Activated T-cell treated with anti-CD3 and anti-CD28 coated beads, Interleukin-2, amount 50 U/mL, for 24 hours (primary cell): ENCODE results near the gene MAN1C1.

Source experiments
- DNase-seq: peaks from one replicate; pipeline ENCODE4 v3.0.0-alpha.2; 2020
- H3K27ac Mint-ChIP-seq: 2 replicates; pipeline ENCODE4 v1.8.0; 2020; ENCODE audit warnings: mild to moderate bottlenecking, mixed read lengths
- H3K27me3 Mint-ChIP-seq: 2 replicates; pipeline ENCODE4 v1.8.0; 2020; ENCODE audit warnings: mixed read lengths
- H3K36me3 Mint-ChIP-seq: 2 replicates; pipeline ENCODE4 v1.8.0; 2020; ENCODE audit warnings: low read depth, mixed read lengths
- H3K4me1 Mint-ChIP-seq: 2 replicates; pipeline ENCODE4 v1.8.0; 2020; ENCODE audit warnings: low read depth, mixed read lengths
- H3K4me3 Mint-ChIP-seq: 2 replicates; pipeline ENCODE4 v1.8.0; 2020; ENCODE audit warnings: mild to moderate bottlenecking, moderate library complexity, mixed read lengths
- H3K9me3 Mint-ChIP-seq: 2 replicates; pipeline ENCODE4 v1.8.0; 2020; ENCODE audit warnings: mixed read lengths

The MAN1C1 gene

DNA sequence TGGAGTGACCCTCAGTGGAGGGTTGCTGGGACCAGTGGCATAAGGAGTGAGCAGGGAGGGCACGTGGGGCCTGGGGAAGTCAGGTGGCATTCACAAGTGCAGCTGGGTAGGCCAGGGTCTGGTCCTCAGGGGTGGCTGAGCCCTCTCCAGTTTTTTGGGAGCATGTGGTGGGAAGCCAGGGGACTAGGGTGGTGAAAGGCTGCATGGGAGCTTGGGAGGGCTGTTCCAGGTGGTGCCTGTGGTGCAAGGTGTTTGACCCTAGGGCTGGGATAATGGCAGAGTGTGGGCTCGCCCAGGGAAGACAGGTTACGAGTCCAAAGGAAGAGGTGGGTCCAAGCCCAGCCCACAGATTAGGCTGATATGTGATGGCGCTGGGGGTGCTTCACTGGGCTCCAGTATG, 30.5 kb downstream of the MAN1C1 start:
- Mint-ChIP-seq H3K4me3 (no peak overlapping the region), H3K27me3 (no peaks in the 10 kb centered on the region)
- peak; percentile 27 for DNase-seq

GRCh38 chr1:25647863-25648262, 31.3 kb downstream of the MAN1C1 start:
- no peaks in the 10 kb centered on the region for H3K27me3 Mint-ChIP-seq
- peak; percentile 29 for DNase-seq
- peaks cover 54% of the 10 kb centered on the region for H3K4me1 Mint-ChIP-seq
- H3K27ac Mint-ChIP-seq: no peak overlapping the region
- no peak overlapping the region for H3K4me3 Mint-ChIP-seq
- H3K36me3 Mint-ChIP-seq: peaks cover 8% of the 10 kb centered on the region
- no peaks in the 10 kb centered on the region for H3K9me3 Mint-ChIP-seq

More for the DNA sequence above, 30.5 kb downstream of the MAN1C1 start:
- Mint-ChIP-seq H3K27ac (peak overlapping the region; percentile 26), H3K36me3 (peaks cover 8% of the 10 kb centered on the region), H3K4me1 (peaks cover 59% of the 10 kb centered on the region), H3K9me3 (no peaks in the 10 kb centered on the region)

DNA sequence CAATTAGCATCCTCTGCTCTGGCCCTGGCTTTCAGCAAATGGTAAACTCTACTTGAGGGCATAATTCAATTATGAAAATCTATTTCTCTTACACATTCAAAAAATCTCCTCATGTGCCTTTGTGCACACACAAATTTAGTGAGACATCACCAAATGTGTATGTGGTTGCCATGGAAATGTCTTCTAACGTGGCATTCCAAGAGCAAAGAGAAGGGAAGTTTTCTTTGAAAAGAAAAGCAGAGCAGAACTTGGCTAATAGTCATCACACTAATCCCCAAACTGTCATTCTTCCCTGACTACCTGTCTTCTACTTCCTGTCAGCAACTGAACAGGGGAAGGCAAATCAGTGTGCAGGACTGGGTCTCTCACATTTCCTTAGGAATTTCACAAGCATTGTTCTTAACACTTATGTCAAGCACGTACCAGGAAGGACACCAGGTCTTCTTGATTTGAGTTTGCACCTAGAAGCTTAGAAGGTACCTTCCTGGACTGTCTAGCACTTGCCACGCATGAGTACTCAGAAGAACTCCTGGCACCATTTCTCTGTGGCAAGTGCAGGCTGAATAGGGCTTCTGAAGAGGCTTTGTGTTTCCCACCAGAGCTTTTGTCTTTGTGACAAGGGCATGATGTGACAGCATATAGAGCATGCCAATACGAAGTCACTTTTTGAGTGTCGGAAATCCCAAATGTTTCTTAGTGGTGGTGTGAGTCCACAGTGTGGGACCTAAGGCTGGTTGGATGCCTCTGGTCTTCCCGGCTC, 32.3 kb downstream of the MAN1C1 start:
- H3K9me3 Mint-ChIP-seq: no peaks in the 10 kb centered on the region
- H3K4me3 Mint-ChIP-seq: no peak overlapping the region
- no peak overlapping the region for H3K27ac Mint-ChIP-seq
- no peaks in the 10 kb centered on the region for H3K27me3 Mint-ChIP-seq
- peaks cover 8% of the 10 kb centered on the region for H3K36me3 Mint-ChIP-seq
- peak; percentile 27 for DNase-seq
- H3K4me1 Mint-ChIP-seq: peaks cover 55% of the 10 kb centered on the region

DNA sequence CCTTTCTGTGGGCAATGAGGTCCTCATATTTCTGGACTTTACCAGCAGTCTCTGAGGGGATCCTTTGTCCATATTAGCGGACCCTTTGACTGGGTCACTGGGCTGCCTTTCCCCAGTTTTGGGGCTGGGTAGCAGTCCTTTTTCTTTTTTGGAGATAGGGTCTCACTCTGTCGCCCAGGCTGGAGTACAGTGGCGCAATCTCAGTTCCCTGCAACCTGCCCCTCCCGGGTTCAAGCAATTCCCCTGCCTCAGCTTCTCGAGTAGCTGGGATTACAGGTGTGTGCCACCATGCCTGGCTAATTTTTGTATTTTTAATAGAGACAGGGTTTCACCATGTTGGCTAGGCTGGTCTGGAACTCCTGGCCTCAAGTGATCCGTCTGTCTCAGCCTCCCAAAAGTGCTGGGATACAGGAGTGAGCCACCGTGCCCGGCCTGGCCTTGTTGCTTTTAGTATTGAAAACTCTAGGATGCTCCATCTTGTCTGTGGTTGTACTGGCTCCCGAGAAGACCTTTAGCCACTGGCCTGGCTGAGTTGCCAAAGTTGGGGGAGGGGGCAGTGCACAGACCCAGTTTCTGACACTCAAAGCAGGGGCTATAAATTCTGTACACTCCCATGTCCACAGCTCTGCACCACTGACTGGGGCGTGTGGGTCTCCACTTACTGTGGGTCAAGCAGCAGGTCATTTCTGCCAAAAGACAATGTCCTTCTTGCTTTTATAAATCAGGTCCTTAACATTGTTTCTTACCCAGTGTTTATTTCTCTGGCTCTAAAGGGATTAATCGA, 33.1 kb downstream of the MAN1C1 start:
- DNase-seq: peak; percentile 20
- Mint-ChIP-seq H3K4me1 (peaks cover 50% of the 10 kb centered on the region), H3K27me3 (no peaks in the 10 kb centered on the region), H3K36me3 (peaks cover 8% of the 10 kb centered on the region), H3K27ac (no peak overlapping the region), H3K9me3 (no peaks in the 10 kb centered on the region), H3K4me3 (no peak overlapping the region)

DNA sequence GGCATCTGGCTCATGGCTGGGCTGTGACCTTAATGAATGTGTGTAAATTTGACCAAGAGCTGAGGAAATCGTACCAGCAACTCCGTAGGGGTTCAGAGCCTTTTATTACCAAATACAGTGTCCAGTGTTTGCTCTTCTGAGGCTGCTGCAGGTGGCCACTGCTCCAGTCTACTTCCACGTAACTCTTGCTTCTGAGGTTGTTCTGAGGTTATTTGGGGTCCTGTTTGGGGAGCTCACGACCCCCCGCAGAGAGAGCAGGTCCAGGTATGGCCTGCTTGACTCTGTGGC, 33.6 kb downstream of the MAN1C1 start:
- Mint-ChIP-seq H3K27me3 (no peaks in the 10 kb centered on the region), H3K27ac (no peak overlapping the region), H3K4me1 (peaks cover 47% of the 10 kb centered on the region), H3K4me3 (no peak overlapping the region), H3K36me3 (peaks cover 7% of the 10 kb centered on the region), H3K9me3 (no peaks in the 10 kb centered on the region)
- DNase-seq: peak; percentile 12

DNA sequence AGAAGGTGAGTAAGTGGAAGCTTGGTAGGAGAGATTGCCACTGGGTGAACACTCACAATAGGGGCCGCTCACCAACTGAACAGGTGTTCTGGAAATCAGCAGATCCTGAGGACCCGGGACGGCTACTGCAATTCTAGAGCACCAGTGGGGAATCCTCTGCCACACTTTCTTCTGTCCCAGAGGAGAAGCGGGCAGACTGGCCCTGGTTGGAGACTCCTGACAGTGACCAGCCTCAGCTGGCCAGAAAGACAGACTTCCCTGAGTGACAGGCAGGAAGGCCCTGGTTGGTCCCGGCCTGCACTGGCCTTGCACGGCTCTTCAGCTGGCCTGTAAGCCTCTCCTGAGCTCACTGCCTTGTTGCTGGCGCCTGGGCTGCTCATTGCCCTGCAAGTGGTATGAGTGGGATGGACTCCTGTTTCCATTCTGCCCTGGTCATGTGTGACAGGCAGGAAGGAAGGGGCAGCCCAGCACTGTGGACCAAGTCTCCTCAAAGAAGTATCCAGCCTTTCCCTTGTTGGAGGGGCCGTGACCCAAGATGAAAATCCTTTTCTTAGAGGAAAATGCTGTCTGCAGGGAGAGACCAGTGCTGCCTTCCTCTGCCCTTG, 34.5 kb downstream of the MAN1C1 start:
- peak; percentile 27 for DNase-seq
- H3K9me3 Mint-ChIP-seq: no peaks in the 10 kb centered on the region
- no peak overlapping the region for H3K4me3 Mint-ChIP-seq
- H3K4me1 Mint-ChIP-seq: peaks cover 46% of the 10 kb centered on the region
- no peaks in the 10 kb centered on the region for H3K27me3 Mint-ChIP-seq
- peaks cover 2% of the 10 kb centered on the region for H3K36me3 Mint-ChIP-seq
- H3K27ac Mint-ChIP-seq: no peak overlapping the region

DNA sequence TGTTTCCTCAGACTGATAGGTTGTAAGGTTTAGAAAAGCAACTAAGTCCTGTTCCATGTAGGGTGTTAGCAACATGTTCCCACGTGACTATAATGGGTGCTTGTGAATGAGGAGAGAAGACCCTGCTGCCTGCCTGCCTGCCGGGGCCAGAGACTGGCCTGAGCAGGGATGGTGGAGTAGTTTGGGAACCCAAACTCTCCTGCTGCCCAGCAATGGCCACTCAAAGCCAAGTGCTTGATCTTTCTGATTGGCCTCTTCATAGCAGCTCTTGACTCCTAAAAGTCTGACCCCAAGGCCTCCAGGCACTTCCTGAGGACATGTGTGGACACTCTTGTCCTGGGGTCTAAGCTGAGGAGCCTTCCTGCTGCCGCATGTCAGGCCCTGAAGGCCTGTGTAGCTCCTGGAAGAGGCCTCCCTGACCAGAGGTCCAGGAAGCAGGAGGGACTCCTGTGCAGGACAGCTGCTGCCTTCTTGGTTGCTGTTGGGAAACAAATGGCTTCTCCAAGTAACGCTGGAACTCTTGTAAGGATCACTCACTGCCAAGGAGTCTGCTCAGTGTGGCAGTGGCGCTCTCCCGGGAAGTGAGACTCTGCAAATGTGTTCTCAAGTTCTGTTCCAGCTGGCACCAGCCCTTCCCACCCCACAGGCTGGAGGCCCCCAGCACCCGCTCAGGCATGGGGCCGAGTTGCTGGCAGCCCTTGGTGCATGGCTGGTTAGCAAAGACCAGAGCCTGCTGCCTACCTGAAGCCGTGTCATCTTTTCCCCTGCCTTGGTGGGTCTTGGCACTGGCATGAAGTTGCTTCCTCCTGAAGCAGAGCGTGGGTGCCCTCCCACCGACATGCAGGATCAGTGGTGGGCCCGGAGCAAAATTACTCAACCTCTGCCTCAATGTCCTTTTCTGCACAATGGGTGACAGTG, 35.5 kb downstream of the MAN1C1 start:
- Mint-ChIP-seq H3K4me1 (peaks cover 45% of the 10 kb centered on the region), H3K27ac (peak overlapping the region; percentile 8), H3K9me3 (no peaks in the 10 kb centered on the region), H3K4me3 (no peak overlapping the region), H3K36me3 (no peaks in the 10 kb centered on the region), H3K27me3 (no peaks in the 10 kb centered on the region)
- peak; percentile 27 for DNase-seq

DNA sequence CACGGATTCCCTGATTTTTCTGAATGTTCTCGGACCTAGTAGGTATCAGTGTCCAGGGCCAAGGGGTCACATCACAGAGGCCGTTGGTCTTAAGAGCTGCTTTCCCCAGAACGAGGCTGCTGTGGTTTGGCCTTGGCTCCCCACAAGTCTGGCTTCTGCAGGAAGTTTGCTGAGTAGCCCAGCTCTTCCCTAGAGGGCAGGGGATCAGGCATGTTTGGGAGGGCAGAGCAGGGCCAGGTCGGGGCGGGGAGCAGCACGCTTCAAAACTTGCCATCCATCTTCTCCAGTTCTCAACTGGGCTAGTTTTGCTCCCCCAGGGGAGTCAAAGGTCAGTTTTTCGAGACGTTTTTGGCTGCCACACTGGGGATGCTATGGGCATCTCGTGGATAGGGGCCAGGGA, 37.0 kb downstream of the MAN1C1 start:
- Mint-ChIP-seq H3K27ac (no peak overlapping the region), H3K36me3 (peaks cover 1% of the 10 kb centered on the region), H3K4me3 (no peak overlapping the region), H3K27me3 (no peaks in the 10 kb centered on the region), H3K4me1 (peaks cover 46% of the 10 kb centered on the region), H3K9me3 (no peaks in the 10 kb centered on the region)
- DNase-seq: no peak

- peaks cover 43% of the 10 kb centered on the region for H3K4me1 Mint-ChIP-seq
- peak; percentile 7 for DNase-seq
- H3K4me3 Mint-ChIP-seq: no peak overlapping the region
- H3K36me3 Mint-ChIP-seq: peaks cover 2% of the 10 kb centered on the region
- no peaks in the 10 kb centered on the region for H3K27me3 Mint-ChIP-seq
- no peak overlapping the region for H3K27ac Mint-ChIP-seq
- H3K9me3 Mint-ChIP-seq: no peaks in the 10 kb centered on the region
Observed at GRCh38 chr1:25654109-25654660, 37.6 kb downstream of the MAN1C1 start.

GRCh38 chr1:25657121-25657882, 40.7 kb downstream of the MAN1C1 start:
- H3K4me1 Mint-ChIP-seq: peaks cover 45% of the 10 kb centered on the region

GRCh38 chr1:25657883-25658760, 41.5 kb downstream of the MAN1C1 start:
- Mint-ChIP-seq H3K9me3 (no peaks in the 10 kb centered on the region), H3K27ac (no peak overlapping the region), H3K27me3 (no peaks in the 10 kb centered on the region), H3K36me3 (peaks cover 2% of the 10 kb centered on the region), H3K4me3 (no peak overlapping the region), H3K4me1 (peaks cover 46% of the 10 kb centered on the region)
- DNase-seq: peak; percentile 29

More at GRCh38 chr1:25657121-25657882, 40.7 kb downstream of the MAN1C1 start:
- DNase-seq: peak; percentile 35
- H3K27ac Mint-ChIP-seq: no peak overlapping the region
- no peaks in the 10 kb centered on the region for H3K9me3 Mint-ChIP-seq
- no peaks in the 10 kb centered on the region for H3K27me3 Mint-ChIP-seq
- peaks cover 2% of the 10 kb centered on the region for H3K36me3 Mint-ChIP-seq
- H3K4me3 Mint-ChIP-seq: no peak overlapping the region

- Mint-ChIP-seq H3K4me1 (peaks cover 46% of the 10 kb centered on the region), H3K36me3 (peaks cover 2% of the 10 kb centered on the region), H3K27ac (no peak overlapping the region)
Observed at GRCh38 chr1:25658791-25659431, 42.3 kb downstream of the MAN1C1 start.

More at GRCh38 chr1:25658791-25659431, 42.3 kb downstream of the MAN1C1 start:
- H3K9me3 Mint-ChIP-seq: no peaks in the 10 kb centered on the region
- no peaks in the 10 kb centered on the region for H3K27me3 Mint-ChIP-seq
- DNase-seq: peak; percentile 25
- H3K4me3 Mint-ChIP-seq: no peak overlapping the region
